ENCODE results near the gene PEX3.

DNA sequence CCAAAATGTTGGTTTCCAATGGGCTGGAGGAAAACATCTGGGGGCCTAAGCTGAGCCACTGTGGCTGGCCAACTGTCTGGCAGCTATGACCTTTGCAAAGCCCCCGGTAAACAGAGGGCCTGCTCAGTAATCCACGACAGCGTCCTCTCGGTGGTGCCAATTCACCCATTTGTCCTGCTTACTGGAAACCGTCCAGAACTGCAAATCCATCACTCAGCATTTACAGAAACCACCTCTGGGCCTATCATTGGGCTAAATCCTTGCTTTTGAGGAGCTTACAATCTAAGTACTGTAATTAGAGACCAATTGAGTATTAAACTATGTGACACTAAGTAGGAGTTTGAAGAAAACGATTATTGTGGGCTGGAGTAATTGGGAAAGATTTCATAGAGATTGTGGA is 31.1 kb upstream of the PEX3 start:
- TF ChIP-seq EZH2 (IDR thresholded peaks at IDR 0.05; ENCODE audit: borderline replicate concordance, low read length), result no peak
- TF ChIP-seq, protein P1, sequence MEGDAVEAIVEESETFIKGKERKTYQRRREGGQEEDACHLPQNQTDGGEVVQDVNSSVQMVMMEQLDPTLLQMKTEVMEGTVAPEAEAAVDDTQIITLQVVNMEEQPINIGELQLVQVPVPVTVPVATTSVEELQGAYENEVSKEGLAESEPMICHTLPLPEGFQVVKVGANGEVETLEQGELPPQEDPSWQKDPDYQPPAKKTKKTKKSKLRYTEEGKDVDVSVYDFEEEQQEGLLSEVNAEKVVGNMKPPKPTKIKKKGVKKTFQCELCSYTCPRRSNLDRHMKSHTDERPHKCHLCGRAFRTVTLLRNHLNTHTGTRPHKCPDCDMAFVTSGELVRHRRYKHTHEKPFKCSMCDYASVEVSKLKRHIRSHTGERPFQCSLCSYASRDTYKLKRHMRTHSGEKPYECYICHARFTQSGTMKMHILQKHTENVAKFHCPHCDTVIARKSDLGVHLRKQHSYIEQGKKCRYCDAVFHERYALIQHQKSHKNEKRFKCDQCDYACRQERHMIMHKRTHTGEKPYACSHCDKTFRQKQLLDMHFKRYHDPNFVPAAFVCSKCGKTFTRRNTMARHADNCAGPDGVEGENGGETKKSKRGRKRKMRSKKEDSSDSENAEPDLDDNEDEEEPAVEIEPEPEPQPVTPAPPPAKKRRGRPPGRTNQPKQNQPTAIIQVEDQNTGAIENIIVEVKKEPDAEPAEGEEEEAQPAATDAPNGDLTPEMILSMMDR (conservative IDR thresholded peaks at IDR 0.05 in 1 of 2, IDR thresholded peaks at IDR 0.05 in 1 of 2; ENCODE audit: extremely low read depth in 1 of 2, insufficient read depth in 1 of 2, low read depth in 1 of 2, low read length in 2 of 2), result no peak

Measured in mammary epithelial cell (primary cell).